Endothelial cell of umbilical vein (primary cell): Measurements from ENCODE around the gene CD74. TPM values are rescaled to one million over a fixed set of nuclear protein-coding genes. Genes with fewer than 3 reads are reported as not detected.
A peak's percentile ranks its signal among the peaks of the same experiment; 100 is the strongest.

ENCODE experiments used
- Bru-seq: library from RNA; stranded (reverse); fragments of 400-500 nt; gene quantifications from one replicate; lab custom pipeline; 2021; lab: Mats Ljungman, UMichigan
- BruChase-seq, 2 experiments: library from RNA; stranded (reverse); fragments of 400-500 nt; gene quantifications; one replicate each; lab custom pipeline; 2021; lab: Mats Ljungman, UMichigan
- BruUV-seq: library from RNA; stranded (reverse); fragments of 400-500 nt; replicated peaks from 2 replicates; lab custom pipeline; 2021; lab: Mats Ljungman, UMichigan
- CTCF ChIA-PET: fragments of 300-600, 350-600 bp; sonication (Branson Sonifier 250); formaldehyde crosslinking; loops from one replicate; lab custom pipeline; 2021; ENCODE audit warnings: antibody characterized with exemption, inconsistent platforms; lab: Charles Lee
- POLR2A ChIA-PET: fragments of 300-600, 350-600 bp; sonication (Branson Sonifier 250); formaldehyde crosslinking; loops from one replicate; lab custom pipeline; 2021; ENCODE audit warnings: antibody characterized with exemption, inconsistent platforms; lab: Charles Lee
- DNase-seq: peaks from one replicate; pipeline ENCODE4 v3.0.0-alpha.2; 2011; ENCODE audit warnings: low read depth, low spot score
- FAIRE-seq: peaks from 2 replicates; lab custom pipeline; 2011; peaks lifted over from hg19 to GRCh38; lab: Jason Lieb, UNC
- H2AFZ ChIP-seq: 2 replicates; pipeline ENCODE4 v1.6.0; 2012; ENCODE audit warnings: low read depth, low read length, control low read depth, inconsistent platforms
- H3K27ac ChIP-seq: 2 replicates; pipeline ENCODE4 v1.5.1; 2011; ENCODE audit warnings: low read depth, mild to moderate bottlenecking, control low read depth, low read length, moderate library complexity; ENCODE audit not compliant: insufficient read depth
- H3K27me3 ChIP-seq, 2 experiments: 2 replicates each; pipeline versions ENCODE4 v1.6.0 to v1.6.1; 2011; ENCODE audit warnings: low read length in 2 of 2, mixed read lengths in 1 of 2; ENCODE audit not compliant: control insufficient read depth in 2 of 2, insufficient read depth in 2 of 2
- H3K36me3 ChIP-seq, 2 experiments: 2 replicates in 1 of 2; 3 replicates in 1 of 2; pipeline ENCODE4 v1.5.1; 2011; ENCODE audit warnings: low read length in 2 of 2, mild to moderate bottlenecking in 1 of 2, moderate library complexity in 1 of 2; ENCODE audit not compliant: control insufficient read depth in 2 of 2, insufficient read depth in 2 of 2; ENCODE audit errors: extremely low read depth in 1 of 2
- H3K4me1 ChIP-seq: 3 replicates; pipeline ENCODE4 v1.5.1; 2011; ENCODE audit warnings: mild to moderate bottlenecking, low read length; ENCODE audit not compliant: control insufficient read depth, insufficient read depth; ENCODE audit errors: extremely low read depth
- H3K4me2 ChIP-seq: 2 replicates; pipeline ENCODE4 v1.6.1; 2011; ENCODE audit warnings: low read length, control low read depth, mixed read lengths; ENCODE audit not compliant: insufficient read depth
- H3K4me3 ChIP-seq, 3 experiments: fragments of 200-600 bp in 1 of 3; sonication (generic), shearing (Covaris generic) in 1 of 3; replicated peaks in 1 of 3; 2 replicates each; pipeline ENCODE4 v1.5.1; 2011 to 2016; ENCODE audit warnings: control low read depth in 3 of 3, low read length in 3 of 3, mild to moderate bottlenecking in 2 of 3, inconsistent platforms in 1 of 3, low read depth in 1 of 3, moderate library complexity in 1 of 3; ENCODE audit not compliant: insufficient read depth in 1 of 3
- H3K79me2 ChIP-seq: 2 replicates; pipeline ENCODE4 v1.6.0; 2012; ENCODE audit warnings: low read length, inconsistent platforms; ENCODE audit not compliant: control insufficient read depth, insufficient read depth
- H3K9ac ChIP-seq: replicated peaks from 2 replicates; pipeline ENCODE3; 2011; ENCODE audit warnings: low read length, control low read depth; ENCODE audit not compliant: insufficient read depth; ENCODE audit errors: extremely low read depth
- H3K9me1 ChIP-seq: replicated peaks from 3 replicates; pipeline ENCODE4 v1.6.0; 2011; ENCODE audit warnings: mild to moderate bottlenecking, low read length; ENCODE audit not compliant: control insufficient read depth, insufficient read depth; ENCODE audit errors: extremely low read depth
- H3K9me3 ChIP-seq: replicated peaks from 2 replicates; pipeline ENCODE4 v1.5.1; 2012; ENCODE audit warnings: low read length, inconsistent platforms; ENCODE audit not compliant: control insufficient read depth, insufficient read depth
- H4K20me1 ChIP-seq: replicated peaks from 2 replicates; pipeline ENCODE3; 2011; ENCODE audit warnings: mild to moderate bottlenecking, low read length; ENCODE audit not compliant: control insufficient read depth, insufficient read depth; ENCODE audit errors: extremely low read depth
- EZH2 ChIP-seq: IDR thresholded peaks from 2 replicates; pipeline ENCODE4 v1.6.1; 2012; ENCODE audit warnings: borderline replicate concordance, low read depth, mild to moderate bottlenecking, moderate library complexity, low read length, inconsistent platforms; ENCODE audit not compliant: severe bottlenecking
- FOS ChIP-seq: IDR thresholded peaks from 2 replicates; pipeline ENCODE4 v1.6.1; 2011; ENCODE audit warnings: mild to moderate bottlenecking, low read length, moderate library complexity, borderline replicate concordance; ENCODE audit not compliant: insufficient read depth
- GATA2 ChIP-seq: IDR thresholded peaks from 2 replicates; pipeline ENCODE4 v1.7.0; 2011; ENCODE audit warnings: low read depth, mild to moderate bottlenecking, moderate library complexity, mixed read lengths, low read length; ENCODE audit not compliant: insufficient read length, insufficient read depth
- JUN ChIP-seq: IDR thresholded peaks from 2 replicates; pipeline ENCODE4 v1.6.1; 2011; ENCODE audit warnings: borderline replicate concordance, low read depth; ENCODE audit not compliant: insufficient read length, insufficient read depth
- MYC ChIP-seq: IDR thresholded peaks from one replicate; pipeline ENCODE4 v1.6.1; 2011; ENCODE audit warnings: mild to moderate bottlenecking, low read depth, low read length
- dilution Hi-C: fragments of 300-500 bp; cut with MboI; formaldehyde crosslinking; loops from one replicate; pipeline ENCODE4 v1.15.0; 2019; ENCODE audit warnings: low sequenced_read_pairs; ENCODE audit not compliant: extremely low pct_ligation_motif_present
- intact Hi-C: fragments of 100-400 bp; cut with micrococcal nuclease; formaldehyde crosslinking; loops from one replicate; pipeline ENCODE4 v1.10.0; 2022
- long read RNA-seq: library from polyadenylated mRNA; stranded (forward); transcript quantifications from one replicate; pipeline ENCODE4 v2.0.0, GENCODE V29; 2021
- polyA minus RNA-seq, 3 experiments: library from RNA; depleted of rRNA, polyadenylated mRNA; stranded (reverse); fragments of >200 nt; gene quantifications; 1 replicate in 1 of 3; 2 replicates in 2 of 3; pipeline ENCODE4 v1.2.3, GENCODE V29; 2011
- polyA plus RNA-seq, 4 experiments: library from polyadenylated mRNA; depleted of rRNA in 3 of 4; stranded (reverse) in 3 of 4; unstranded in 1 of 4; fragments of >200 nt; gene quantifications; 2 replicates each; pipeline versions ENCODE4 v1.2.1 to v1.2.3, GENCODE V29; 2011 to 2012; ENCODE audit warnings: missing spikeins in 1 of 4
- total RNA-seq: library from RNA; stranded (reverse); gene quantifications from 2 replicates; pipeline ENCODE4 v1.2.3, GENCODE V29; 2021
- TF ChIP-seq, protein P1 (sequence below): IDR thresholded peaks from 2 replicates; pipeline ENCODE4 v1.6.1; 2011; ENCODE audit not compliant: insufficient read depth, insufficient read length
- TF ChIP-seq, protein P2 (sequence below), 2 donors: IDR thresholded peaks; 1 replicate in 1 of 2; 2 replicates in 1 of 2; pipeline ENCODE4 v1.5.1; 2011; ENCODE audit warnings: low read length in 2 of 2, mild to moderate bottlenecking in 2 of 2, moderate library complexity in 2 of 2, control low read depth in 1 of 2, inconsistent platforms in 1 of 2, low read depth in 1 of 2; ENCODE audit not compliant: insufficient read depth in 1 of 2; ENCODE audit errors: extremely low read depth in 1 of 2

CD74 gene
- total RNA-seq, result 0.76 and 1.3 TPM in 2 replicates
- polyA plus RNA-seq, result 0.56 and 0.62 TPM in 2 replicates
- polyA plus RNA-seq (2011; cell fraction: cytosol; rRNA removed), result 0.34 and 0.49 TPM in 2 replicates
- 0.12 and 0.29 TPM in 2 replicates for polyA plus RNA-seq (2011; cell fraction: nucleus; rRNA removed)
- polyA plus RNA-seq (2012), result 1.1 and 2.6 TPM in 2 replicates
- polyA minus RNA-seq, result 0.32 and 0.91 TPM in 2 replicates
- not detected for polyA minus RNA-seq (2011; cell fraction: cytosol; rRNA and poly(A)+ RNA removed)
- not detected in 2 replicates for polyA minus RNA-seq (2011; cell fraction: nucleus; rRNA and poly(A)+ RNA removed)
- percentile 15 among the genes with signal in this experiment for Bru-seq, nascent RNA
- not detected for BruChase-seq, experiment 1, labeled RNA remaining after a 6-hour chase
- not detected for BruChase-seq, experiment 2, labeled RNA remaining after a 2-hour chase
- long read RNA-seq, partial matches to known transcripts, result 0 of 4 reads
- long read RNA-seq, other reads (novel, unspliced or antisense), result 0 of 4 reads

DNA sequence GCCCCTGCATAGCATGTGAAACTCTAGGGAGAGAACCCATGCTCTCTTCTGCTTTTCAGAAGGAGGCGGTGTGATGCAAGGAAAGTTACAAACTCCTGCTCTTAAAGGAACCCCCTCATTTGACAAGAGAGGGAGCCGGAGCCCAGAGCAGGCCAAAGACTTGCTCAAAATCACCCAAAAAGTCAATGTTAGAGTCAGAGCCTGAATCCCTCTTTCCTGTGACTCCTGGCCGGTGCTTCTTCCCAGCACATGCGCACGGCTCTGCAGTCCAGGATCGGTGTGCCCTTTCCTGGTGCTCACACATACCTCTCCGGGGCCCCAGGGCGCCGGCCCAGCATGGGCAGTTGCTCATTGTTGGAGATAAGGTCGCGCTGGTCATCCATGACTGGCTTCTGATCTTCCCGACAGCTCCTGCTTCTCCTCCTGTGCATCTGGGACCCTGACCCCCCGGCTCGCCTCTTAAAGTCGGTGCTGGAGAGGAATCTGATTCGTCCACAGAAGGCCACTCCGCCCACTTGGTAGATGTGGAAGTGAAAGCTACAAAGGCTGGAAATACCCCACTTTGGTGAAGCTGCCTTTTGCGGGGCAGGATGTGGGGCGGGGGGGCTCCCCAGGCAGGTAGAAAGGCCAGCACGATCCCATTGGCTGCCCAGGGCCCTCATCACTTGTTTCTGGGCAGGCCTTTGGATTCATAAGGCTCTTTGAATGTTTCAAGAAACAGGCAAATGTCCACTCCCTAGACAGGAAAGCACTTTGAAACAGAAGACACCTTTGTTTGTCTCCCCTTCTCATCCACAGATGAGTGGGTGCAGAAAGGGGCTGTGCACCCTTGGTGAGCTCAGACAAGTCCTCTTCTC is at the start of gene CD74:
CD74 (minus strand) TSS at position 592 of the 857 bp plus-strand sequence; CDS start at position 431, 161 bp downstream.
- no peaks in the 10 kb centered on the region for H3K9me3 ChIP-seq
- POLR2A ChIA-PET, result no interaction called here
- TF ChIP-seq EZH2 (no peak), MYC (no peak), JUN (no peak), GATA2 (no peak), FOS (no peak)
- TF ChIP-seq, protein P1, sequence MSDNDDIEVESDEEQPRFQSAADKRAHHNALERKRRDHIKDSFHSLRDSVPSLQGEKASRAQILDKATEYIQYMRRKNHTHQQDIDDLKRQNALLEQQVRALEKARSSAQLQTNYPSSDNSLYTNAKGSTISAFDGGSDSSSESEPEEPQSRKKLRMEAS, result no peak
- TF ChIP-seq, protein P2, sequence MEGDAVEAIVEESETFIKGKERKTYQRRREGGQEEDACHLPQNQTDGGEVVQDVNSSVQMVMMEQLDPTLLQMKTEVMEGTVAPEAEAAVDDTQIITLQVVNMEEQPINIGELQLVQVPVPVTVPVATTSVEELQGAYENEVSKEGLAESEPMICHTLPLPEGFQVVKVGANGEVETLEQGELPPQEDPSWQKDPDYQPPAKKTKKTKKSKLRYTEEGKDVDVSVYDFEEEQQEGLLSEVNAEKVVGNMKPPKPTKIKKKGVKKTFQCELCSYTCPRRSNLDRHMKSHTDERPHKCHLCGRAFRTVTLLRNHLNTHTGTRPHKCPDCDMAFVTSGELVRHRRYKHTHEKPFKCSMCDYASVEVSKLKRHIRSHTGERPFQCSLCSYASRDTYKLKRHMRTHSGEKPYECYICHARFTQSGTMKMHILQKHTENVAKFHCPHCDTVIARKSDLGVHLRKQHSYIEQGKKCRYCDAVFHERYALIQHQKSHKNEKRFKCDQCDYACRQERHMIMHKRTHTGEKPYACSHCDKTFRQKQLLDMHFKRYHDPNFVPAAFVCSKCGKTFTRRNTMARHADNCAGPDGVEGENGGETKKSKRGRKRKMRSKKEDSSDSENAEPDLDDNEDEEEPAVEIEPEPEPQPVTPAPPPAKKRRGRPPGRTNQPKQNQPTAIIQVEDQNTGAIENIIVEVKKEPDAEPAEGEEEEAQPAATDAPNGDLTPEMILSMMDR (IDR thresholded peaks at IDR 0.05; ENCODE audit: extremely low read depth in 1 of 2, insufficient read depth in 1 of 2, low read depth in 1 of 2, low read length in 2 of 2), result no peak
- H3K36me3 ChIP-seq, result no peaks in the 10 kb centered on the region
- CTCF ChIA-PET, result interaction anchor here (2.4 kb wide), 1 partner anchor 24 kb away, joined by 11 read pairs; no protein-coding TSS in a partner anchor
- BruUV-seq, result no TSS peak
- H3K4me1 ChIP-seq, result peaks cover 4% of the 10 kb centered on the region
- FAIRE-seq (no peak), DNase-seq (peak; percentile 42)
- peak within 1 kb of the TSS; percentile 26 for H2AFZ ChIP-seq
- no peaks in the 10 kb centered on the region for H3K79me2 ChIP-seq
- no peaks in the 10 kb centered on the region for H3K9me1 ChIP-seq
- H3K27me3 ChIP-seq, result no peaks in the 10 kb centered on the region
- H4K20me1 ChIP-seq, result no peaks in the 10 kb centered on the region
- H3K27ac ChIP-seq, result no peak within 1 kb of the TSS
- H3K4me2 ChIP-seq, result no peak within 1 kb of the TSS
- intact Hi-C loops (no loop called here), dilution Hi-C loops (no loop called here)
- H3K4me3 ChIP-seq, result no peak within 1 kb of the TSS
- H3K9ac ChIP-seq, result no peak within 1 kb of the TSS
